Astrocyte (in vitro differentiated cells and primary cell): ENCODE data around the gene RALGDS. TPM values are rescaled to one million over a fixed set of nuclear protein-coding genes. Genes with fewer than 3 reads are reported as not detected.

Experiments
- DNase-seq: peaks from one replicate; pipeline ENCODE4 v3.0.0-alpha.2; 2010; ENCODE audit warnings: low read depth
- FAIRE-seq: peaks from 2 replicates; lab custom pipeline; 2011; peaks lifted over from hg19 to GRCh38; lab: Jason Lieb, UNC
- H2AFZ ChIP-seq: 2 replicates; pipeline ENCODE4 v1.6.0; 2012; ENCODE audit warnings: low read depth, low read length, inconsistent platforms
- H3K27ac ChIP-seq: 2 replicates; pipeline ENCODE4 v1.5.1; 2011; ENCODE audit warnings: low read depth, low read length, inconsistent platforms
- H3K27me3 ChIP-seq: 2 replicates; pipeline ENCODE4 v1.6.0; 2011; ENCODE audit warnings: low read length, inconsistent platforms; ENCODE audit not compliant: insufficient read depth
- H3K36me3 ChIP-seq: 2 replicates; pipeline ENCODE4 v1.5.1; 2011; ENCODE audit warnings: low read length, inconsistent platforms; ENCODE audit not compliant: insufficient read depth
- H3K4me1 ChIP-seq: 2 replicates; pipeline ENCODE4 v1.5.1; 2011; ENCODE audit warnings: low read length, inconsistent platforms; ENCODE audit not compliant: insufficient read depth
- H3K4me2 ChIP-seq: 2 replicates; pipeline ENCODE4 v1.6.0; 2012; ENCODE audit warnings: low read length, inconsistent platforms
- H3K4me3 ChIP-seq: 2 replicates; pipeline ENCODE4 v1.5.1; 2011; ENCODE audit warnings: low read depth, mild to moderate bottlenecking, low read length, inconsistent platforms; ENCODE audit not compliant: insufficient read depth
- H3K79me2 ChIP-seq: 2 replicates; pipeline ENCODE4 v1.6.0; 2012; ENCODE audit warnings: mild to moderate bottlenecking, low read length, inconsistent platforms; ENCODE audit not compliant: insufficient read depth
- H3K9ac ChIP-seq: 2 replicates; pipeline ENCODE4 v1.6.0; 2012; ENCODE audit warnings: mild to moderate bottlenecking, low read length, inconsistent platforms
- H3K9me3 ChIP-seq: 2 replicates; pipeline ENCODE4 v1.5.1; 2012; ENCODE audit warnings: low read depth, mild to moderate bottlenecking, low read length, inconsistent platforms; ENCODE audit not compliant: insufficient read depth
- H4K20me1 ChIP-seq: 2 replicates; pipeline ENCODE4 v1.6.0; 2012; ENCODE audit warnings: low read length, inconsistent platforms; ENCODE audit not compliant: insufficient read depth
- H3K27ac Mint-ChIP-seq: one replicate; pipeline ENCODE4 v1.8.0; 2021; ENCODE audit warnings: mild to moderate bottlenecking, mixed read lengths; ENCODE audit not compliant: unreplicated experiment
- H3K27me3 Mint-ChIP-seq: one replicate; pipeline ENCODE4 v1.8.0; 2021; ENCODE audit warnings: low read depth, mixed read lengths; ENCODE audit not compliant: unreplicated experiment
- H3K36me3 Mint-ChIP-seq: one replicate; pipeline ENCODE4 v1.8.0; 2021; ENCODE audit warnings: low read depth, mixed read lengths; ENCODE audit not compliant: unreplicated experiment
- H3K4me1 Mint-ChIP-seq: one replicate; pipeline ENCODE4 v1.8.0; 2021; ENCODE audit warnings: low read depth, mixed read lengths; ENCODE audit not compliant: unreplicated experiment
- H3K4me3 Mint-ChIP-seq: one replicate; pipeline ENCODE4 v1.8.0; 2021; ENCODE audit warnings: mild to moderate bottlenecking, moderate library complexity, mixed read lengths; ENCODE audit not compliant: unreplicated experiment
- H3K9me3 Mint-ChIP-seq: one replicate; pipeline ENCODE4 v1.8.0; 2021; ENCODE audit warnings: mild to moderate bottlenecking, mixed read lengths; ENCODE audit not compliant: unreplicated experiment
- EZH2 ChIP-seq: IDR thresholded peaks from 2 replicates; pipeline ENCODE4 v1.6.1; 2012; ENCODE audit warnings: mild to moderate bottlenecking, low read length, inconsistent platforms; ENCODE audit not compliant: insufficient read depth
- total RNA-seq: library from RNA; stranded (reverse); gene quantifications from 2 replicates; pipeline ENCODE4 v1.2.1, GENCODE V29; 2021
- TF ChIP-seq, protein P1 (sequence below): IDR thresholded peaks from 2 replicates; pipeline ENCODE4 v1.5.1; 2011; ENCODE audit warnings: low read depth, mild to moderate bottlenecking, inconsistent platforms, low read length, moderate library complexity; ENCODE audit not compliant: insufficient read depth

RALGDS gene
- total RNA-seq, 1 donor from 2014 or later: 46.6 TPM

DNA sequence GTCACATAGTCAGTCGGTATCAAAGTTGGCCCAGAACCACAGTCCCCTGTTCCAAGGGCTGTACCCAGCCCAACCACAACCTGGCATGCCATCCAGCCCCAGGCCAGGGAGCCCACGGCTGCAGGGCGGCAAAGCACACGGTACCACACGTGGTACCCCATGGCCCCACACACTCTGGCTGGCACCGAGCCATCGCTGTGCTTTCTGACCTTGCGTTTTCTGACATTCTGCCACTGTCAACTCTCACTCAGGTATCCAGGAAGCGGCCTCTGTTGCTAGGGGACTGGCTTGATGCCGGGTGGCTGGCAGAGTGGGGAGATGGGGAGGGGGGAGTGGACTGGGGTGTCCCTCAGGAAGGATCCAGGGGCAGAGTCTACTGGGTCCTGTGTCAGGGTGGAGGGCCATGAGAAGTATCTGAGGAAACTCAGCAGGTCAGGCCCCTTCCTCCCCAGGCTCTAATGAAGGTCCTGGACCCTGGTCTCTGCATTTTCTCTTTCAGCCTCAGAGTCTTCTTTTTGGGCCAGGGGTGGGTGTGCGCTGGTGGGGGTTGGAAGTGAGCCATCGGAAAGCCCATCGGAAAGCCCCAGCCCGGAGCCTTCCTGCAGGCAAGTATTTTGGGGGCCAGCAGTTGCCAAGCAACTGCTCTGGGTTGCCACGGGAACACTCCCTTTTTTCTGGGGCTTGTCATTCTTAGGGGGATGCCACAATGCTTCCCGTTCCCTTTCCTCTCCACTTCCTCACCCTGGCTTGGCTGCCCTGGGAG, 21.0 kb upstream of the RALGDS start:
- H3K27ac ChIP-seq: no peak overlapping the region
- H3K79me2 ChIP-seq: peaks cover 58% of the 10 kb centered on the region
- no peak overlapping the region for H3K27ac Mint-ChIP-seq
- H4K20me1 ChIP-seq: peaks cover 91% of the 10 kb centered on the region
- H3K36me3 ChIP-seq: no peaks in the 10 kb centered on the region
- H3K4me3 Mint-ChIP-seq: no peak overlapping the region
- no peak overlapping the region for H2AFZ ChIP-seq
- peaks cover 12% of the 10 kb centered on the region for H3K4me1 ChIP-seq
- peaks cover 18% of the 10 kb centered on the region for H3K4me1 Mint-ChIP-seq
- TF ChIP-seq EZH2: no peak
- TF ChIP-seq, protein P1, sequence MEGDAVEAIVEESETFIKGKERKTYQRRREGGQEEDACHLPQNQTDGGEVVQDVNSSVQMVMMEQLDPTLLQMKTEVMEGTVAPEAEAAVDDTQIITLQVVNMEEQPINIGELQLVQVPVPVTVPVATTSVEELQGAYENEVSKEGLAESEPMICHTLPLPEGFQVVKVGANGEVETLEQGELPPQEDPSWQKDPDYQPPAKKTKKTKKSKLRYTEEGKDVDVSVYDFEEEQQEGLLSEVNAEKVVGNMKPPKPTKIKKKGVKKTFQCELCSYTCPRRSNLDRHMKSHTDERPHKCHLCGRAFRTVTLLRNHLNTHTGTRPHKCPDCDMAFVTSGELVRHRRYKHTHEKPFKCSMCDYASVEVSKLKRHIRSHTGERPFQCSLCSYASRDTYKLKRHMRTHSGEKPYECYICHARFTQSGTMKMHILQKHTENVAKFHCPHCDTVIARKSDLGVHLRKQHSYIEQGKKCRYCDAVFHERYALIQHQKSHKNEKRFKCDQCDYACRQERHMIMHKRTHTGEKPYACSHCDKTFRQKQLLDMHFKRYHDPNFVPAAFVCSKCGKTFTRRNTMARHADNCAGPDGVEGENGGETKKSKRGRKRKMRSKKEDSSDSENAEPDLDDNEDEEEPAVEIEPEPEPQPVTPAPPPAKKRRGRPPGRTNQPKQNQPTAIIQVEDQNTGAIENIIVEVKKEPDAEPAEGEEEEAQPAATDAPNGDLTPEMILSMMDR: no peak
- DNase-seq (no peak), FAIRE-seq (no peak)
- H3K4me2 ChIP-seq: no peak overlapping the region
- H3K36me3 Mint-ChIP-seq: peaks cover 4% of the 10 kb centered on the region
- H3K9me3 ChIP-seq: no peaks in the 10 kb centered on the region
- no peaks in the 10 kb centered on the region for H3K9me3 Mint-ChIP-seq
- no peaks in the 10 kb centered on the region for H3K27me3 Mint-ChIP-seq
- H3K27me3 ChIP-seq: no peaks in the 10 kb centered on the region
- H3K9ac ChIP-seq: no peak overlapping the region
- no peak overlapping the region for H3K4me3 ChIP-seq

DNA sequence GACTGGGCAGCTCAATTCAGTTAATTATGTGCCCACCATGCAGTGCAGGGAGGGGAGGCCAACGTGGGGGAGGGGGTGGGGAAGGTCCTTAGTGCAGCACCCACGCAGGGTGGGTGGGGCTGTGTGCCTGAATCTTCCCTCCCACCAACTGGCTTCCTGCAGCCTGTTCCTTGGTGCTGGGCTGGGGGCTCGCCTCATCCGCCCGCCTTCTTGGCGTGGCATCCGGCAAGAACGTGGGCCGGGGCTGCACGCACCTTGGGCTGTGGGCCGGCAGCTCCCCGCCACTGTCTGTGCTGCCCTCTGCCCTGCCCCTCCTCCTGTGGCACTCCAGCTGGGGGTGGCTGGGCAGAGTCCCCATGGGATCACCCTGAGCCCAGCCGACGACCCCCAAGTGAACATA, 19.6 kb upstream of the RALGDS start:
- Histone ChIP-seq H3K27me3 (no peaks in the 10 kb centered on the region), H3K4me1 (peaks cover 17% of the 10 kb centered on the region), H3K9me3 (no peaks in the 10 kb centered on the region), H2AFZ (no peak overlapping the region), H3K27ac (no peak overlapping the region), H4K20me1 (peaks cover 85% of the 10 kb centered on the region), H3K4me2 (no peak overlapping the region), H3K4me3 (no peak overlapping the region), H3K9ac (no peak overlapping the region), H3K79me2 (peaks cover 45% of the 10 kb centered on the region), H3K36me3 (no peaks in the 10 kb centered on the region)
- FAIRE-seq (no peak), DNase-seq (no peak)
- no peak for TF ChIP-seq EZH2
- TF ChIP-seq, protein P1: no peak
- Mint-ChIP-seq H3K27ac (no peak overlapping the region), H3K4me3 (no peak overlapping the region), H3K36me3 (peaks cover 4% of the 10 kb centered on the region), H3K4me1 (peaks cover 16% of the 10 kb centered on the region), H3K9me3 (no peaks in the 10 kb centered on the region), H3K27me3 (no peaks in the 10 kb centered on the region)

DNA sequence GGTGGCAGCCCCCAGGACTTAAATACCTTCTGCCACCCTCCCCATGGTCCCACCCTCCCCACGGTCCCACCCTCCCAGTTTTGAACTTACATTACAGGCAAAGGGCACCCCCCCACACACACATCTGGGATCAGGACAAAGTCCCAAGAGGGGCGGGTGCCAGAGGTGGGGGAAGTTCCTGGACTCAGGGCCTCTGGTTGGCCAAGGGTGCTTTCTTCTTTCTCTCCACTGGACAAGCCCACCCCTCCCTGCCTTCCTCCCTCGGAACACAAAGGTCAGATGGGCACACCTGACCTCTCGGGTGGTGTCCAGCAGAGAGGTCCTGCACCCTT, 19.1 kb upstream of the RALGDS start:
- no peak overlapping the region for H3K4me3 ChIP-seq
- Mint-ChIP-seq H3K27ac (no peak overlapping the region), H3K36me3 (peaks cover 4% of the 10 kb centered on the region), H3K4me3 (no peak overlapping the region), H3K27me3 (no peaks in the 10 kb centered on the region), H3K9me3 (no peaks in the 10 kb centered on the region), H3K4me1 (peaks cover 14% of the 10 kb centered on the region)
- no peak overlapping the region for H3K27ac ChIP-seq
- no peak overlapping the region for H3K9ac ChIP-seq
- TF ChIP-seq EZH2: no peak
- TF ChIP-seq, protein P1: no peak
- no peak overlapping the region for H3K4me2 ChIP-seq
- peaks cover 40% of the 10 kb centered on the region for H3K79me2 ChIP-seq
- H3K9me3 ChIP-seq: no peaks in the 10 kb centered on the region
- peaks cover 83% of the 10 kb centered on the region for H4K20me1 ChIP-seq
- no peak overlapping the region for H2AFZ ChIP-seq
- H3K27me3 ChIP-seq: no peaks in the 10 kb centered on the region
- DNase-seq: no peak
- no peak for FAIRE-seq
- peaks cover 22% of the 10 kb centered on the region for H3K4me1 ChIP-seq
- no peaks in the 10 kb centered on the region for H3K36me3 ChIP-seq
